K562 (cell line): ENCODE results near the gene ZBTB49. TPM values are rescaled to one million over a fixed set of nuclear protein-coding genes. Genes with fewer than 3 reads are reported as not detected.
A peak's percentile ranks its signal among the peaks of the same experiment; 100 is the strongest.

Source experiments
- ATAC-seq: fragments of 200-7000 bp; cut with Tn5 transposase; 3 replicates; pipeline ENCODE4 v1.9.1; 2020; ENCODE audit warnings: moderate library complexity
- BruUV-seq: library from RNA; stranded (reverse); fragments of 400-500 nt; replicated peaks from 2 replicates; lab custom pipeline; 2021; lab: Mats Ljungman, UMichigan
- CTCF ChIA-PET: fragments of 300-600 bp; formaldehyde crosslinking; extraction: SDS; loops from one replicate; lab custom pipeline; 2021; ENCODE audit warnings: low intra/inter-chr PET ratio; lab: Yijun Ruan, JAX
- POLR2A ChIA-PET: fragments of 300-600, 350-650 bp; sonication (Branson Sonifier 250); formaldehyde crosslinking; extraction: SDS; loops from one replicate; lab custom pipeline; 2021; ENCODE audit warnings: antibody characterized with exemption, inconsistent platforms; lab: Yijun Ruan, JAX
- DNase-seq, 4 experiments: peaks; one replicate each; pipeline versions ENCODE4 v3.0.0 to v3.0.0-alpha.2; 2011 to 2018; ENCODE audit warnings: low spot score in 3 of 4, mixed read lengths in 3 of 4; ENCODE audit errors: extremely low read depth in 1 of 4
- FAIRE-seq: peaks from 2 replicates; lab custom pipeline; 2011; peaks lifted over from hg19 to GRCh38; lab: Jason Lieb, UNC
- H2AFZ ChIP-seq: 2 replicates; pipeline ENCODE4 v1.6.0; 2011; ENCODE audit warnings: low read depth, low read length, control low read depth, inconsistent platforms
- H3K27ac ChIP-seq: fragments of 200-600 bp; 3 replicates; pipeline ENCODE4 v1.8.0; 2011; ENCODE audit warnings: low read depth, mild to moderate bottlenecking, control low read depth, inconsistent platforms, low read length, moderate library complexity, mixed read lengths; ENCODE audit errors: extremely low read depth
- H3K27me3 ChIP-seq, 2 experiments: fragments of 300-600 bp in 1 of 2; 2 replicates in 1 of 2; 3 replicates in 1 of 2; pipeline versions ENCODE4 v1.6.0 to v1.8.0; 2011; ENCODE audit warnings: inconsistent platforms in 2 of 2, low read length in 2 of 2, mild to moderate bottlenecking in 1 of 2, mixed read lengths in 1 of 2, moderate library complexity in 1 of 2; ENCODE audit not compliant: control insufficient read depth in 2 of 2, insufficient read depth in 2 of 2
- H3K36me3 ChIP-seq: fragments of 300-600 bp; 3 replicates; pipeline ENCODE4 v1.8.0; 2011; ENCODE audit warnings: mild to moderate bottlenecking, low read length, inconsistent platforms; ENCODE audit not compliant: control insufficient read depth, insufficient read depth
- H3K4me1 ChIP-seq, 2 experiments: fragments of 200-600 bp in 1 of 2; replicated peaks in 1 of 2; 2 replicates in 1 of 2; 3 replicates in 1 of 2; pipeline versions ENCODE4 v1.5.1 to v1.8.0; 2011; ENCODE audit warnings: inconsistent platforms in 2 of 2, low read length in 2 of 2, mild to moderate bottlenecking in 1 of 2, mixed read lengths in 1 of 2, moderate library complexity in 1 of 2; ENCODE audit not compliant: control insufficient read depth in 2 of 2, insufficient read depth in 2 of 2
- H3K4me2 ChIP-seq: 2 replicates; pipeline ENCODE4 v1.6.1; 2011; ENCODE audit warnings: low read length, control low read depth, inconsistent platforms, mixed read lengths; ENCODE audit not compliant: insufficient read depth
- H3K4me3 ChIP-seq: fragments of 200-600 bp; sonication (generic), shearing (Covaris generic); 2 replicates; pipeline ENCODE4 v1.5.1; 2016; ENCODE audit warnings: control low read depth, inconsistent platforms
- H3K79me2 ChIP-seq: fragments of 200-600 bp; 3 replicates; pipeline ENCODE4 v1.8.0; 2011; ENCODE audit warnings: low read length, inconsistent platforms; ENCODE audit not compliant: control insufficient read depth, insufficient read depth
- H3K9ac ChIP-seq, 2 experiments: 2 replicates each; pipeline versions ENCODE4 v1.6.0 to v1.6.1; 2011; ENCODE audit warnings: low read depth in 2 of 2, low read length in 2 of 2, control low read depth in 1 of 2, inconsistent platforms in 1 of 2, mild to moderate bottlenecking in 1 of 2, mixed read lengths in 1 of 2; ENCODE audit not compliant: insufficient read depth in 1 of 2
- H3K9me1 ChIP-seq: one replicate; pipeline ENCODE4 v1.6.0; 2011; ENCODE audit warnings: inconsistent platforms, mild to moderate bottlenecking, low read length, moderate library complexity; ENCODE audit not compliant: control insufficient read depth, insufficient read depth
- H3K9me3 ChIP-seq: replicated peaks from 2 replicates; pipeline ENCODE4 v1.5.1; 2011; ENCODE audit warnings: low read depth, low read length, inconsistent platforms; ENCODE audit not compliant: control insufficient read depth, insufficient read depth
- H4K20me1 ChIP-seq: replicated peaks from 2 replicates; pipeline ENCODE4 v1.6.1; 2011; ENCODE audit warnings: low read length, inconsistent platforms, mixed read lengths; ENCODE audit not compliant: control insufficient read depth, insufficient read depth
- ELF2 ChIP-seq: fragments of 250-450 bp; sonication (Bioruptor Pico); IDR thresholded peaks from 2 replicates; pipeline ENCODE4 v1.5.0; 2021; ENCODE audit warnings: mild to moderate bottlenecking
- ID3 ChIP-seq, 2 experiments: fragments of 250-450 bp in 1 of 2; fragments of 450-650 bp in 1 of 2; sonication (Bioruptor Pico) in 1 of 2; IDR thresholded peaks; 2 replicates each; pipeline versions ENCODE4 v1.6.1 to v1.8.0; 2016 to 2021; ENCODE audit warnings: mild to moderate bottlenecking in 2 of 2, moderate library complexity in 2 of 2, missing compliant biosample characterization in 1 of 2, missing genetic modification characterization in 1 of 2
- MCM3 ChIP-seq: fragments of 450-650 bp; IDR thresholded peaks from 2 replicates; pipeline ENCODE4 v1.6.1; 2016
- PRDM10 ChIP-seq: fragments of 450-650 bp; IDR thresholded peaks from 2 replicates; pipeline ENCODE4 v1.6.1; 2018; ENCODE audit not compliant: partially characterized antibody
- RFX1 ChIP-seq: fragments of 450-650 bp; IDR thresholded peaks from 2 replicates; pipeline ENCODE4 v1.6.1; 2016; ENCODE audit warnings: mild to moderate bottlenecking, moderate library complexity
- ZBTB33 ChIP-seq: sonication (generic); formaldehyde crosslinking; IDR thresholded peaks from 2 replicates; pipeline ENCODE4 v1.8.1; 2023; ENCODE audit warnings: mild to moderate bottlenecking, missing genetic modification reagents
- ZNF121 ChIP-seq: sonication (generic); formaldehyde crosslinking; conservative IDR thresholded peaks from 2 replicates; pipeline ENCODE4 v1.8.0; 2022; ENCODE audit warnings: missing genetic modification reagents
- ZNF41 ChIP-seq: fragments of 250-450 bp; sonication (Bioruptor Pico); conservative IDR thresholded peaks from 2 replicates; pipeline ENCODE4 v1.4.0; 2020; ENCODE audit warnings: mild to moderate bottlenecking
- WGBS: fragments of 100-300 bp; shearing (Covaris generic); methylation state at CpG from one replicate; pipeline ENCODE4 v1.1.6; 2016; ENCODE audit warnings: low coverage, mixed read lengths; ENCODE audit not compliant: insufficient coverage; ENCODE audit errors: missing lambda C conversion rate; 5-methylcytosine and 5-hydroxymethylcytosine counted together
- in situ Hi-C: fragments of 300-500 bp; cut with MboI; formaldehyde crosslinking; loops from 4 replicates; pipeline ENCODE4 v1.15.0; 2018; ENCODE audit warnings: inconsistent platforms, mixed read lengths
- intact Hi-C: fragments of 100-400 bp; cut with micrococcal nuclease; formaldehyde crosslinking; loops from 2 replicates; pipeline ENCODE4 v1.14.2; 2022
- polyA plus RNA-seq, 8 experiments: library from polyadenylated mRNA; depleted of rRNA in 4 of 8; stranded (reverse) in 5 of 8; unstranded in 3 of 8; fragments of >200 nt; fragmentation: Nextera tagmentation in 2 of 8; fragmentation: Illumina TruSeq in 1 of 8; extraction: Ambion mirVana in 2 of 8; extraction: Trizol in 1 of 8; gene quantifications; 2 replicates each; pipeline versions ENCODE4 v1.2.1 to v1.2.3, GENCODE V29; 2011 to 2014; ENCODE audit warnings: inconsistent platforms in 1 of 8, missing spikeins in 1 of 8
- total RNA-seq, 7 experiments: library from RNA; depleted of rRNA in 6 of 7; stranded (reverse); fragments of >200 nt in 6 of 7; fragmentation: Illumina TruSeq in 2 of 7; extraction: Trizol in 2 of 7; gene quantifications; 2 replicates each; pipeline versions ENCODE4 v1.2.1 to v1.2.3, GENCODE V29; 2011 to 2021; ENCODE audit warnings: low replicate concordance in 1 of 7

The ZBTB49 gene
- total and polyA plus RNA-seq, 9 of the 15 experiments (the other 6 are each of a cell fraction or from before 2014, with no cell fraction given): 0.49 to 8.0 (median 4.2) TPM

- ATAC-seq (no peak), FAIRE-seq (no peak), DNase-seq (peak in 2 of 4 experiments; percentile 25 to 26)
- POLR2A ChIA-PET: interaction anchor here (0.5 to 0.9 kb wide), 2 partner anchors 9 to 39 kb away, joined by 3 to 4 read pairs; no protein-coding TSS in a partner anchor
- BruUV-seq: no TSS peak
- Histone ChIP-seq H3K36me3 (no peaks in the 10 kb centered on the region), H3K79me2 (no peaks in the 10 kb centered on the region), H2AFZ (no peak overlapping the region), H3K9ac (no peak overlapping the region), H3K4me1 (peaks cover 6 to 12% of the 10 kb centered on the region in 2 experiments; a peak in 4 of 5 replicates), H3K9me3 (no peaks in the 10 kb centered on the region), H3K4me3 (no peak overlapping the region), H3K4me2 (no peak overlapping the region), H3K9me1 (no peaks in the 10 kb centered on the region), H4K20me1 (no peaks in the 10 kb centered on the region), H3K27ac (no peak overlapping the region), H3K27me3 (0 out of 5 replicates have a peak, but pooled peaks cover 0 to 2% of the 10 kb centered on the region in 2 experiments)
- 48% methylated on average over 3 of the region's 3 CpGs for WGBS
- in situ Hi-C loops: no loop called here
- peak; percentile 90 for TF ChIP-seq RFX1
- no peak for TF ChIP-seq MCM3
- intact Hi-C loops: no loop called here
- CTCF ChIA-PET: no interaction called here
Observed at GRCh38 chr4:4332529-4332928, 42.5 kb downstream of the ZBTB49 start.

GRCh38 chr4:4333265-4333706 lies 43.2 kb downstream of the ZBTB49 start:
- WGBS: 30% methylated on average over 9 of the region's 11 CpGs
- Histone ChIP-seq H3K4me1 (peaks cover 0 to 4% of the 10 kb centered on the region in 2 experiments; a peak in 2 of 5 replicates), H3K79me2 (no peaks in the 10 kb centered on the region), H3K4me3 (no peak overlapping the region), H3K27ac (no peak overlapping the region), H4K20me1 (no peaks in the 10 kb centered on the region), H3K4me2 (no peak overlapping the region), H3K9ac (no peak overlapping the region), H3K36me3 (no peaks in the 10 kb centered on the region), H3K9me1 (no peaks in the 10 kb centered on the region), H3K27me3 (0 out of 5 replicates have a peak, but pooled peaks cover 0 to 4% of the 10 kb centered on the region in 2 experiments), H3K9me3 (no peaks in the 10 kb centered on the region), H2AFZ (peak overlapping the region; percentile 72)
- ATAC-seq (no peak), DNase-seq (no peak), FAIRE-seq (no peak)
- POLR2A ChIA-PET: interaction anchor here (0.5 to 0.8 kb wide), 2 partner anchors 40 to 45 kb away, joined by 3 read pairs; no protein-coding TSS in a partner anchor
- BruUV-seq: no TSS peak
- intact Hi-C loops (no loop called here), in situ Hi-C loops (no loop called here)
- CTCF ChIA-PET: interaction anchor here (0.6 kb wide), 1 partner anchor 61 kb away, joined by 3 read pairs; no protein-coding TSS in a partner anchor
- TF ChIP-seq ZNF121 (CRISPR knock-in tag): no peak
- TF ChIP-seq ELF2 (CRISPR knock-in tag): no peak
- no peak for TF ChIP-seq ID3 (CRISPR knock-in tag; IDR thresholded peaks at IDR 0.05)
- TF ChIP-seq ID3 (tag; IDR thresholded peaks at IDR 0.05): peak; percentile 58; the same call in 1 of the 2 replicates
- no peak for TF ChIP-seq ZNF41 (CRISPR knock-in tag)
- no peak for TF ChIP-seq PRDM10
- TF ChIP-seq ZBTB33 (CRISPR knock-in tag): 0 out of 2 replicates have a peak, but pooled peaks have one; percentile 21
